ENCODE results near the gene MAP2K5.

The MAP2K5 gene

GRCh38 chr15:67761343-67761742 lies 218.8 kb downstream of the MAP2K5 start:
- TF ChIP-seq CTCF (IDR thresholded peaks at IDR 0.05; ENCODE audit: insufficient read depth, low read length, missing control alignments) = no peak
- DNase-seq (ENCODE audit: low read depth, low spot score) = no peak
- POLR2A ChIA-PET = no interaction called here
- CTCF ChIA-PET = no interaction called here
- H3K4me3 ChIP-seq (ENCODE audit: low read depth, low read length) = no peak overlapping the region

GRCh38 chr15:67762610-67763368 lies 220.3 kb downstream of the MAP2K5 start:
- no peak overlapping the region for H3K4me3 ChIP-seq (ENCODE audit: low read depth, low read length)
- ChIA-PET CTCF (interaction anchor here (0.6 kb wide), 1 partner anchor 63 kb away, joined by 4 read pairs; no protein-coding TSS in a partner anchor), POLR2A (no interaction called here)
- TF ChIP-seq CTCF (IDR thresholded peaks at IDR 0.05; ENCODE audit: insufficient read depth, low read length, missing control alignments) = no peak
- DNase-seq (ENCODE audit: low read depth, low spot score) = no peak

- H3K4me3 ChIP-seq (ENCODE audit: low read depth, low read length) = no peak overlapping the region
- ChIA-PET POLR2A (no interaction called here), CTCF (no interaction called here)
- DNase-seq (ENCODE audit: low read depth, low spot score) = no peak
- TF ChIP-seq CTCF (IDR thresholded peaks at IDR 0.05; ENCODE audit: insufficient read depth, low read length, missing control alignments) = no peak
Observed at GRCh38 chr15:67765701-67766100, 223.2 kb downstream of the MAP2K5 start.

GRCh38 chr15:67766968-67767367 lies 224.5 kb downstream of the MAP2K5 start:
- no peak for DNase-seq (ENCODE audit: low read depth, low spot score)
- H3K4me3 ChIP-seq (ENCODE audit: low read depth, low read length) = no peak overlapping the region
- TF ChIP-seq CTCF (IDR thresholded peaks at IDR 0.05; ENCODE audit: insufficient read depth, low read length, missing control alignments) = no peak
- CTCF ChIA-PET = no interaction called here
- POLR2A ChIA-PET = no interaction called here

- ChIA-PET CTCF (interaction anchor here (1.2 to 1.4 kb wide), 2 partner anchors 20 to 21 kb away, joined by 3 read pairs; no protein-coding TSS in a partner anchor), POLR2A (no interaction called here)
- no peak for TF ChIP-seq CTCF (IDR thresholded peaks at IDR 0.05; ENCODE audit: insufficient read depth, low read length, missing control alignments)
- H3K4me3 ChIP-seq (ENCODE audit: low read depth, low read length) = no peak overlapping the region
- DNase-seq (ENCODE audit: low read depth, low spot score) = no peak
Observed at GRCh38 chr15:67768313-67768977, 225.9 kb downstream of the MAP2K5 start.

- no peak for DNase-seq (ENCODE audit: low read depth, low spot score)
- POLR2A ChIA-PET = no interaction called here
- CTCF ChIA-PET = interaction anchor here (1.2 kb wide), 1 partner anchor 21 kb away, joined by 3 read pairs; no protein-coding TSS in a partner anchor
- no peak overlapping the region for H3K4me3 ChIP-seq (ENCODE audit: low read depth, low read length)
- TF ChIP-seq CTCF (IDR thresholded peaks at IDR 0.05; ENCODE audit: insufficient read depth, low read length, missing control alignments) = no peak
Observed at GRCh38 chr15:67769497-67770357, 227.2 kb downstream of the MAP2K5 start.

All from AG04449 (cell line).